Occipital lobe (tissue), 2 donors: Measurements from ENCODE around the gene TBL1XR1. TPM values are rescaled to one million over a fixed set of nuclear protein-coding genes. Genes with fewer than 3 reads are reported as not detected.
"Not testable (repeated sequence)": the region's sequence is repeated elsewhere in the genome, so short reads cannot be mapped to it uniquely, and the experiment has no call there.

ENCODE experiments used
- DNase-seq: peaks from one replicate; lab custom pipeline; 2025; lab: John Stamatoyannopoulos, UW
- total RNA-seq: library from RNA; depleted of rRNA; stranded (reverse); fragments of >200 nt; gene quantifications from one replicate; pipeline ENCODE4 v1.2.3, GENCODE V29; 2014

TBL1XR1 gene
- total RNA-seq, 1 donor from 2014 or later = 358 TPM

GRCh38 chr3:177034832-177035475 is 162.3 kb downstream of the TBL1XR1 start:
- DNase-seq = no peak

GRCh38 chr3:177026505-177027277 is 170.6 kb downstream of the TBL1XR1 start:
- no peak for DNase-seq

GRCh38 chr3:177015881-177016280 is 181.4 kb downstream of the TBL1XR1 start:
- DNase-seq = no peak

- no peak for DNase-seq
Measured at GRCh38 chr3:177013681-177014280, 183.5 kb downstream of the TBL1XR1 start.

DNA sequence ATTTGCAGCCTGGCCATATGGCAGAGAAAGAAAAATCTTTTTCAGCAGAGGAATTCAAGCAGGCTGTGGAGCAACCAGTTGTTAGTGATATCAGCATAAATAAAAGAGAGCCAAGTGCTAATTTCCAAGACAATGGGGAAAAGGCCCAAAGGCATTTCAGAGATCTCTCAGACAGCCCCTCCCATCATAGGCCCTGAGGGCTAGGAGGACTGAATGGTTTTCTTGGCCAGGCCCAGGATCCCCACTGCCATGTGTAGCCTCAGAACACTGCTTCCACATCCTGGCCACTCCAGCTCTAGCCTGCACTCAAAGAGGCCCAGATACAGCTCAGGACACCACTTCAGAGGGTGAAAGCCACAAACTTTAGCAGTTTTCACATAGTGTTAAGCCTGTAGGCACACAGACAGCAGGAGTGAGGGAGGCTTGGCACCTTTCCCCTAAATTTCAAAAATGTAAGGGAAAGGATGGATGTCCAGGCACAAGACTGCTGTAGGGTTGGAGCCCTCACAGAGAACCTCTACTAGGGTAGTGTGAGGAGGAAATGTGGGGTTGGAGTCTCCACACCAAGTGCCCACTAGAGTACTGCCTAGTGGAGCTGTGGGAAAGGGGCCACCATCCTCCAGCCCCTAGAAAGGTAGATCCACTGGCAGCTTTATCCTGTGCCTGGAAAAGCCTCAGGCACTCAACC is 191.4 kb downstream of the TBL1XR1 start:
- DNase-seq = no peak

GRCh38 chr3:177000159-177000558 is 197.1 kb downstream of the TBL1XR1 start:
- DNase-seq = not testable (repeated sequence)

GRCh38 chr3:176995946-176996345 is 201.3 kb downstream of the TBL1XR1 start:
- DNase-seq = no peak

DNA sequence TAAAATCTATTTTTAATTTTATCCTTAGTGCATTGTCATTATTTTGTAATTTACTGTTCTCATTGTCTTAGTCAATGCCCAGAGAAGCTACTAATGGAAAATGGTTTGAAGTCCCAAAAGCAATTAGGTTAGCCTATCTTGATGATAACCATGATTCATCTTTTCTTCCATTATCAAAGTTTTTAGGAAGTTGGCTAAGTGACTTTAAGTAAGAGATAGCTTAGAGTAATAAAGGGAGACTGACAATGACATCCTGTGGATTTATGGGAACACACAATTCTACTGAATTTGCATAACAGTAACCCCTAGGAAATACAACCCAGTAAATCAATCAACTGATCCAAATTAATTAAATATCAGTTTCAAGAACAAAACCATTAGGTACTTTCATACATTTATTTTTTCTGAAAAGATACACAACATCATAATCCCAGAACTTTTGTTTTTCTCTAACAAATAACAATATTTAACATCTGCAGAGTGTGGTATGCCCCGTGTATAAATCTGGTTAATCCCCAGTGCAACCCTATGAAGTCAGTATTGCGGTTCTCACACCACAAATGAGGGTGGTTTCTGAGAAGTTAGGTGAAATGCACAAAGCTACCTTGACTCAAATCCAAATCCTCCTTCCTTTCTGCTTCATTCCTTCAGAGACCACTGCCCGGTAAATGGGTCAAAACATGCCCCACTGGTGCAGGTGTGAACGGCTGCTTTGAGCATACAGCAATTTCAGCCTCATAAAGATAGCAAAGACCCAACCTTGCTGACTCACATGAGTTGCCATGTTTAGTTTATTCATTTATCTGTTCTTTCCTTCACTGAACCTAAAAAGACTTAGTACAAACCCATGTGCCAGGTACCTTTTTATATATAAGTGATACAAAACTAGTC is 202.1 kb downstream of the TBL1XR1 start:
- no peak for DNase-seq

DNA sequence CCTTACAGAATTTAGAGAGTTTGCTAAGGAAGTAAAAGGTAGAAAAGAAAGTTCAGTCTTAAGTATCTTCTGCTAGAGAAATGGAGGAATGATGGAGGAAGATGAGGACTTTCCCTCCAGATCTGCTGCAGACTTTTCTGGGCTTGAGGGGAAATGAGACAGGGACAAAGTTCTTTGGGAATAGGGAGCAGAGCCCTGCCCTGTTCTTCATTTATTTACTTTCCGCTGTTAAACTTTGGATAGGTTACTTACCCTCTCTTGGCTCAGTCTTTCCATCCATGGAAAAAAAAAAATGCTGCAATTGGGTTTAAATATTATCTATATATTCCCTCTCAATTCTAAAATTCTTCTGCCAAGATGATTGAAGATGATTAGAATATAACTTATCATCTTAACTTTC is 202.9 kb downstream of the TBL1XR1 start:
- DNase-seq = no peak

DNA sequence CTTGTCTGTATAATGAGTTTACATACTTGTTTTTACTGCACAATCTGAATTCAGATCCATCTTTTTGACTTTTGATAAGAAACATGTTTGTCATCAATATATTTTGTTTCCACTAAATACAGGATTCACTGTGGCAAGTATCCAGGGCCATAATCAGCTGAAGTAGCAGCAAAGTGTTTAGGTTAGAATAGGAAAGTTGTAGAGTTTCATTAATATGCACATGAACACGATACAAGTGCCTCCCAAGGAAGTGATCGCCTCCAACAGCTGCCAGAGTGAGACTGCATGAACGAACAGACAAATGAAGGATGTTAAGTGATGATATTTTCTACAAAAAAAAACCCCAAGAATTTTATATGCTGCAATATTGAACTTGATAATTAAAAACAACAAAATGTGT is 204.3 kb downstream of the TBL1XR1 start:
- DNase-seq = no peak

DNA sequence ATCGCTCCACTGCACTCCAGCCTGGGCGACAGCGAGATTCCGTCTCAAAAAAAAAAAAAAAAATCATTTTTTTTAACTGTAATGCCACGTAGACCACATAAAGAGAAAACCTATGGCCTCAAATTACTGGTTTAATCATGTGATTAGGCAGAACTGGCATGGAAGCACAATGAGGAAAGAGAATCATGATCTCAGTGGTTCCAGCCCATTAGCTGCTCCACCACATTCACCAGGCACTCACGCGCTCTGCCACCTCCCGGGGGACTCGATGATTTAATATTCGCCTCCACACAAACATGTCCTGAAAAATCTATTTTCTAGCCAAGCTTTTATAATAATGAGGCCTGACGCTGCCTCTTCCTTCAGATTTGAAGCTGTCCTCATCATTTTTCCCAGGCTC is 204.7 kb downstream of the TBL1XR1 start:
- no peak for DNase-seq

- DNase-seq = no peak
Measured at GRCh38 chr3:176988795-176989194, 208.5 kb downstream of the TBL1XR1 start.

- no peak for DNase-seq
Measured at GRCh38 chr3:176987901-176988650, 209.2 kb downstream of the TBL1XR1 start.

GRCh38 chr3:176978441-176978840 is 218.8 kb downstream of the TBL1XR1 start:
- no peak for DNase-seq

GRCh38 chr3:176977331-176977730 is 220.0 kb downstream of the TBL1XR1 start:
- DNase-seq = no peak

GRCh38 chr3:176976586-176976985 is 220.7 kb downstream of the TBL1XR1 start:
- DNase-seq = no peak

DNA sequence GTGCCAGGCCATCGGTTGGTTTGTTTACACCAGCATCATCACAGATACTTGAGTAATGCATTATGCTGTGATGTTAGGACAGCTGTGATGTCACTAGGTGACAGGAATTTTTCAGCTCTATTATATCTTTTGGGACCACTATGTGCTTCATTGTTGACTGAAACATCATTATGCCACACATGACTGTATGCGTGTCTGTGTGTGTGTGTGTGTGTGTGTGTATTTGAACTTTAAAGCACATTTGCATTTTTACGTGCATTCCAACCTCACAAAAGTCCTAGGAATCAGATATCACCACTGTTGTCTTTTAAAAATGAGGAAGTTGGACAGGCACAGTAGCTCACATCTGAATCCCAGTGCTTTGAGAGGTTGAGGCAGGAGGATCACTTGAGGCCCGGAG is 223.0 kb downstream of the TBL1XR1 start:
- no peak for DNase-seq

- no peak for DNase-seq
Measured at GRCh38 chr3:176971613-176972174, 225.6 kb downstream of the TBL1XR1 start.

GRCh38 chr3:176970770-176971169 is 226.5 kb downstream of the TBL1XR1 start:
- DNase-seq = no peak

GRCh38 chr3:176969506-176969905 is 227.8 kb downstream of the TBL1XR1 start:
- DNase-seq = no peak
